Endothelial cell of umbilical vein (primary cell): ENCODE results near the gene DAPK3. TPM values are rescaled to one million over a fixed set of nuclear protein-coding genes. Genes with fewer than 3 reads are reported as not detected.

Experiments
- BruUV-seq: library from RNA; stranded (reverse); fragments of 400-500 nt; replicated peaks from 2 replicates; lab custom pipeline; 2021; lab: Mats Ljungman, UMichigan
- CTCF ChIA-PET: fragments of 300-600, 350-600 bp; sonication (Branson Sonifier 250); formaldehyde crosslinking; loops from one replicate; lab custom pipeline; 2021; ENCODE audit warnings: antibody characterized with exemption, inconsistent platforms; lab: Charles Lee
- POLR2A ChIA-PET: fragments of 300-600, 350-600 bp; sonication (Branson Sonifier 250); formaldehyde crosslinking; loops from one replicate; lab custom pipeline; 2021; ENCODE audit warnings: antibody characterized with exemption, inconsistent platforms; lab: Charles Lee
- DNase-seq: peaks from one replicate; pipeline ENCODE4 v3.0.0-alpha.2; 2011; ENCODE audit warnings: low read depth, low spot score
- FAIRE-seq: peaks from 2 replicates; lab custom pipeline; 2011; peaks lifted over from hg19 to GRCh38; lab: Jason Lieb, UNC
- H2AFZ ChIP-seq: 2 replicates; pipeline ENCODE4 v1.6.0; 2012; ENCODE audit warnings: low read depth, low read length, control low read depth, inconsistent platforms
- H3K27ac ChIP-seq: 2 replicates; pipeline ENCODE4 v1.5.1; 2011; ENCODE audit warnings: low read depth, mild to moderate bottlenecking, control low read depth, low read length, moderate library complexity; ENCODE audit not compliant: insufficient read depth
- H3K27me3 ChIP-seq, 2 experiments: 2 replicates each; pipeline versions ENCODE4 v1.6.0 to v1.6.1; 2011; ENCODE audit warnings: low read length in 2 of 2, mixed read lengths in 1 of 2; ENCODE audit not compliant: control insufficient read depth in 2 of 2, insufficient read depth in 2 of 2
- H3K36me3 ChIP-seq, 2 experiments: 2 replicates in 1 of 2; 3 replicates in 1 of 2; pipeline ENCODE4 v1.5.1; 2011; ENCODE audit warnings: low read length in 2 of 2, mild to moderate bottlenecking in 1 of 2, moderate library complexity in 1 of 2; ENCODE audit not compliant: control insufficient read depth in 2 of 2, insufficient read depth in 2 of 2; ENCODE audit errors: extremely low read depth in 1 of 2
- H3K4me1 ChIP-seq: 3 replicates; pipeline ENCODE4 v1.5.1; 2011; ENCODE audit warnings: mild to moderate bottlenecking, low read length; ENCODE audit not compliant: control insufficient read depth, insufficient read depth; ENCODE audit errors: extremely low read depth
- H3K4me2 ChIP-seq: 2 replicates; pipeline ENCODE4 v1.6.1; 2011; ENCODE audit warnings: low read length, control low read depth, mixed read lengths; ENCODE audit not compliant: insufficient read depth
- H3K4me3 ChIP-seq, 3 experiments: fragments of 200-600 bp in 1 of 3; sonication (generic), shearing (Covaris generic) in 1 of 3; replicated peaks in 1 of 3; 2 replicates each; pipeline ENCODE4 v1.5.1; 2011 to 2016; ENCODE audit warnings: control low read depth in 3 of 3, low read length in 3 of 3, mild to moderate bottlenecking in 2 of 3, inconsistent platforms in 1 of 3, low read depth in 1 of 3, moderate library complexity in 1 of 3; ENCODE audit not compliant: insufficient read depth in 1 of 3
- H3K79me2 ChIP-seq: 2 replicates; pipeline ENCODE4 v1.6.0; 2012; ENCODE audit warnings: low read length, inconsistent platforms; ENCODE audit not compliant: control insufficient read depth, insufficient read depth
- H3K9ac ChIP-seq: replicated peaks from 2 replicates; pipeline ENCODE3; 2011; ENCODE audit warnings: low read length, control low read depth; ENCODE audit not compliant: insufficient read depth; ENCODE audit errors: extremely low read depth
- H3K9me1 ChIP-seq: replicated peaks from 3 replicates; pipeline ENCODE4 v1.6.0; 2011; ENCODE audit warnings: mild to moderate bottlenecking, low read length; ENCODE audit not compliant: control insufficient read depth, insufficient read depth; ENCODE audit errors: extremely low read depth
- H3K9me3 ChIP-seq: replicated peaks from 2 replicates; pipeline ENCODE4 v1.5.1; 2012; ENCODE audit warnings: low read length, inconsistent platforms; ENCODE audit not compliant: control insufficient read depth, insufficient read depth
- H4K20me1 ChIP-seq: replicated peaks from 2 replicates; pipeline ENCODE3; 2011; ENCODE audit warnings: mild to moderate bottlenecking, low read length; ENCODE audit not compliant: control insufficient read depth, insufficient read depth; ENCODE audit errors: extremely low read depth
- CTCF ChIP-seq, 2 donors: IDR thresholded peaks; 1 replicate in 1 of 2; 2 replicates in 1 of 2; pipeline ENCODE4 v1.5.1; 2011; ENCODE audit warnings: low read length in 2 of 2, mild to moderate bottlenecking in 2 of 2, moderate library complexity in 2 of 2, control low read depth in 1 of 2, inconsistent platforms in 1 of 2, low read depth in 1 of 2; ENCODE audit not compliant: insufficient read depth in 1 of 2; ENCODE audit errors: extremely low read depth in 1 of 2
- EZH2 ChIP-seq: IDR thresholded peaks from 2 replicates; pipeline ENCODE4 v1.6.1; 2012; ENCODE audit warnings: borderline replicate concordance, low read depth, mild to moderate bottlenecking, moderate library complexity, low read length, inconsistent platforms; ENCODE audit not compliant: severe bottlenecking
- POLR2A ChIP-seq: IDR thresholded peaks from 2 replicates; pipeline ENCODE4 v1.6.1; 2012; ENCODE audit warnings: low read depth, mild to moderate bottlenecking, control low read depth, low read length
- dilution Hi-C: fragments of 300-500 bp; cut with MboI; formaldehyde crosslinking; loops from one replicate; pipeline ENCODE4 v1.15.0; 2019; ENCODE audit warnings: low sequenced_read_pairs; ENCODE audit not compliant: extremely low pct_ligation_motif_present
- intact Hi-C: fragments of 100-400 bp; cut with micrococcal nuclease; formaldehyde crosslinking; loops from one replicate; pipeline ENCODE4 v1.10.0; 2022
- polyA plus RNA-seq, 4 experiments: library from polyadenylated mRNA; depleted of rRNA in 3 of 4; stranded (reverse) in 3 of 4; unstranded in 1 of 4; fragments of >200 nt; gene quantifications; 2 replicates each; pipeline versions ENCODE4 v1.2.1 to v1.2.3, GENCODE V29; 2011 to 2012; ENCODE audit warnings: missing spikeins in 1 of 4
- total RNA-seq: library from RNA; stranded (reverse); gene quantifications from 2 replicates; pipeline ENCODE4 v1.2.3, GENCODE V29; 2021

DAPK3 gene
- total and polyA plus RNA-seq, 2 donors (not counting 3 experiments of a cell fraction or from before 2014, with no cell fraction given), result 157 to 175 TPM

GRCh38 chr19:3977242-3978143, 6.6 kb upstream of the DAPK3 start:
- CTCF ChIA-PET, result interaction anchor here (1.2 kb wide), 1 partner anchor 10 kb away, joined by 6 read pairs; no protein-coding TSS in a partner anchor
- H4K20me1 ChIP-seq, result no peaks in the 10 kb centered on the region
- POLR2A ChIA-PET, result interaction anchor here (0.6 to 3.9 kb wide), 2 partner anchors 8 to 132 kb away, joined by 3 to 29 read pairs; no protein-coding TSS in a partner anchor

More at GRCh38 chr19:3977242-3978143, 6.6 kb upstream of the DAPK3 start:
- Histone ChIP-seq H3K9me1 (no peaks in the 10 kb centered on the region), H2AFZ (no peak overlapping the region), H3K27ac (no peak overlapping the region), H3K4me1 (no peaks in the 10 kb centered on the region), H3K36me3 (peaks cover 51 to 70% of the 10 kb centered on the region in 2 experiments), H3K27me3 (no peaks in the 10 kb centered on the region), H3K4me2 (no peak overlapping the region), H3K79me2 (peaks cover 70% of the 10 kb centered on the region), H3K9me3 (no peaks in the 10 kb centered on the region), H3K9ac (no peak overlapping the region), H3K4me3 (no peak overlapping the region)
- FAIRE-seq (no peak), DNase-seq (no peak)
- TF ChIP-seq EZH2 (no peak), CTCF (IDR thresholded peaks at IDR 0.05; ENCODE audit: extremely low read depth in 1 of 2, insufficient read depth in 1 of 2, low read depth in 1 of 2, low read length in 2 of 2) (peak in 1 of 2 donors; percentile 16), POLR2A (peak; percentile 30)
- intact Hi-C loops (no loop called here), dilution Hi-C loops (no loop called here)
- BruUV-seq, result no TSS peak
